WERI-Rb-1 (cell line): Measurements from ENCODE around the gene NLRP9.

Experiments used
- DNase-seq: peaks from one replicate; pipeline ENCODE4 v3.0.0-alpha.2; 2020
- H3K27ac ChIP-seq: fragments of 250-450 bp; sonication (Bioruptor Pico); 2 replicates; pipeline ENCODE4 v1.5.1; 2020; ENCODE audit warnings: mild to moderate bottlenecking, moderate library complexity
- H3K27me3 ChIP-seq: fragments of 250-450 bp; sonication (Bioruptor Pico); 2 replicates; pipeline ENCODE4 v1.5.1; 2021; ENCODE audit warnings: mild to moderate bottlenecking, low read depth, moderate library complexity; ENCODE audit not compliant: insufficient read depth, severe bottlenecking
- H3K36me3 ChIP-seq: fragments of 250-450 bp; sonication (Bioruptor Pico); 2 replicates; pipeline ENCODE4 v1.5.1; 2020; ENCODE audit warnings: mild to moderate bottlenecking, moderate library complexity
- H3K4me3 ChIP-seq: 2 replicates; pipeline ENCODE4 v1.5.1; 2011; ENCODE audit warnings: low read depth, mild to moderate bottlenecking, control low read depth, low read length
- H3K9me3 ChIP-seq: fragments of 250-450 bp; sonication (Bioruptor Pico); 2 replicates; pipeline ENCODE4 v1.5.1; 2021; ENCODE audit warnings: mild to moderate bottlenecking, moderate library complexity; ENCODE audit not compliant: severe bottlenecking
- CTCF ChIP-seq: IDR thresholded peaks from 2 replicates; pipeline ENCODE4 v1.5.1; 2011; ENCODE audit warnings: low read depth, mild to moderate bottlenecking, control low read depth, inconsistent platforms, low read length

Gene NLRP9

GRCh38 chr19:55694241-55694655 lies 44.0 kb downstream of the NLRP9 start:
- Histone ChIP-seq H3K27me3 (no peaks in the 10 kb centered on the region), H3K4me3 (no peak overlapping the region), H3K27ac (no peak overlapping the region), H3K9me3 (no peaks in the 10 kb centered on the region), H3K36me3 (peaks cover 51% of the 10 kb centered on the region)
- DNase-seq, result no peak
- TF ChIP-seq CTCF, result no peak

GRCh38 chr19:55693336-55693974 lies 44.7 kb downstream of the NLRP9 start:
- H3K27ac ChIP-seq, result no peak overlapping the region
- no peaks in the 10 kb centered on the region for H3K9me3 ChIP-seq
- H3K27me3 ChIP-seq, result no peaks in the 10 kb centered on the region
- no peak overlapping the region for H3K4me3 ChIP-seq
- DNase-seq, result no peak
- no peak for TF ChIP-seq CTCF
- H3K36me3 ChIP-seq, result peaks cover 56% of the 10 kb centered on the region

DNA sequence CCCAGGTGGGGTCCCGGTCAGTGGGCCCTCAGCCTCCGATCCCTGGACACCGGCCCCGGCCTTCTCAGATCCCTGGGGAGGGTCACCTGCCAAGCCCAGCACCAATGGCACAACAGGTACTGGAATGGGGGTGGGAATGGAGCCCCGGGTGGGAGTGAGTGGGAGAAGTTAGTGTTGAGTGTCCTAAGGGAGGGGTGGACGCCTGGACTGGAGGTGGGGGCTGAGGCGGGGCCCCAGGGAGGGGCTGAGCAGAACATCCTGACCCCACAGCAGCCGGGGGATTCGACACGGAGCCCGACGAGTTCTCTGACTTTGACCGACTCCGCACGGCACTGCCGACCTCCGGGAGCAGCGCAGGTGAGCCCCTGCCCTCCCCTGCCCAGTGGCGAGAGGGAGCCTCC lies 45.5 kb downstream of the NLRP9 start:
- H3K36me3 ChIP-seq, result peaks cover 60% of the 10 kb centered on the region
- H3K27ac ChIP-seq, result no peak overlapping the region
- DNase-seq, result no peak
- H3K9me3 ChIP-seq, result no peaks in the 10 kb centered on the region
- no peak for TF ChIP-seq CTCF
- no peaks in the 10 kb centered on the region for H3K27me3 ChIP-seq
- H3K4me3 ChIP-seq, result no peak overlapping the region

GRCh38 chr19:55691561-55692481 lies 46.4 kb downstream of the NLRP9 start:
- no peak overlapping the region for H3K27ac ChIP-seq
- H3K36me3 ChIP-seq, result peaks cover 60% of the 10 kb centered on the region
- no peak overlapping the region for H3K4me3 ChIP-seq
- no peak for DNase-seq
- H3K9me3 ChIP-seq, result no peaks in the 10 kb centered on the region
- TF ChIP-seq CTCF, result no peak
- H3K27me3 ChIP-seq, result no peaks in the 10 kb centered on the region

- no peak overlapping the region for H3K4me3 ChIP-seq
- no peak for DNase-seq
- H3K9me3 ChIP-seq, result no peaks in the 10 kb centered on the region
- no peak overlapping the region for H3K27ac ChIP-seq
- H3K27me3 ChIP-seq, result no peaks in the 10 kb centered on the region
- peaks cover 54% of the 10 kb centered on the region for H3K36me3 ChIP-seq
- TF ChIP-seq CTCF, result no peak
Measured at GRCh38 chr19:55690769-55691545, 47.2 kb downstream of the NLRP9 start.
